Fibroblast of mammary gland (primary cell): ENCODE data around the gene PRKAR1B.
A peak's percentile ranks its signal among the peaks of the same experiment; 100 is the strongest.

ENCODE experiments used
- DNase-seq: peaks from one replicate; pipeline ENCODE4 v3.0.0-alpha.2; 2010; ENCODE audit warnings: low read depth
- H3K4me3 ChIP-seq: 2 replicates; pipeline ENCODE4 v1.5.1; 2011; ENCODE audit warnings: low read depth, mild to moderate bottlenecking, low read length, moderate library complexity; ENCODE audit not compliant: control insufficient read depth
- CTCF ChIP-seq: conservative IDR thresholded peaks from 2 replicates; pipeline ENCODE4 v1.5.1; 2011; ENCODE audit warnings: low read depth, low read length, inconsistent platforms; ENCODE audit not compliant: control insufficient read depth, insufficient read depth

The PRKAR1B gene

GRCh38 chr7:541661-542060 lies 185.4 kb downstream of the PRKAR1B start:
- TF ChIP-seq CTCF, result no peak
- no peak overlapping the region for H3K4me3 ChIP-seq
- DNase-seq, result no peak

GRCh38 chr7:540997-541396 lies 186.1 kb downstream of the PRKAR1B start:
- no peak overlapping the region for H3K4me3 ChIP-seq
- no peak for DNase-seq
- TF ChIP-seq CTCF, result no peak

- DNase-seq, result no peak
- no peak for TF ChIP-seq CTCF
- no peak overlapping the region for H3K4me3 ChIP-seq
Observed at GRCh38 chr7:540579-540978, 186.5 kb downstream of the PRKAR1B start.

GRCh38 chr7:539731-540411 lies 187.2 kb downstream of the PRKAR1B start:
- no peak overlapping the region for H3K4me3 ChIP-seq
- peak; percentile 28 for DNase-seq
- no peak for TF ChIP-seq CTCF

GRCh38 chr7:538764-539685 lies 188.1 kb downstream of the PRKAR1B start:
- TF ChIP-seq CTCF, result no peak
- H3K4me3 ChIP-seq, result no peak overlapping the region

GRCh38 chr7:537911-538634 lies 189.0 kb downstream of the PRKAR1B start:
- no peak for TF ChIP-seq CTCF
- DNase-seq, result peak; percentile 79
- no peak overlapping the region for H3K4me3 ChIP-seq

More at GRCh38 chr7:538764-539685, 188.1 kb downstream of the PRKAR1B start:
- no peak for DNase-seq
